Caco-2 (cell line): ENCODE measurements around the gene PFKFB4. TPM values are rescaled to one million over a fixed set of nuclear protein-coding genes. Genes with fewer than 3 reads are reported as not detected.

Experiments
- BruUV-seq: library from RNA; stranded (reverse); fragments of 400-500 nt; replicated peaks from 2 replicates; lab custom pipeline; 2021; lab: Mats Ljungman, UMichigan
- CTCF ChIA-PET: fragments of 300-600 bp; sonication (Branson Sonifier 250); formaldehyde crosslinking; loops from one replicate; lab custom pipeline; 2022; ENCODE audit warnings: antibody characterized with exemption; lab: Charles Lee
- POLR2A ChIA-PET: fragments of 300-600 bp; sonication (Branson Sonifier 250); formaldehyde crosslinking; loops from one replicate; lab custom pipeline; 2022; ENCODE audit warnings: antibody characterized with exemption; lab: Charles Lee
- DNase-seq, 2 experiments: peaks; one replicate each; pipeline versions ENCODE4 v3.0.0 to v3.0.0-alpha.2; 2020 to 2022
- H3K27me3 ChIP-seq: replicated peaks from 2 replicates; pipeline ENCODE4 v1.6.0; 2011; ENCODE audit warnings: low read length; ENCODE audit not compliant: control insufficient read depth, insufficient read depth
- H3K36me3 ChIP-seq: 2 replicates; pipeline ENCODE4 v1.5.1; 2011; ENCODE audit warnings: low read length; ENCODE audit not compliant: control insufficient read depth, insufficient read depth
- H3K4me1 ChIP-seq: fragments of 250-450 bp; sonication (Bioruptor Pico); 2 replicates; pipeline ENCODE4 v1.5.1; 2020; ENCODE audit warnings: mild to moderate bottlenecking
- H3K4me3 ChIP-seq: 2 replicates; pipeline ENCODE4 v1.5.1; 2011; ENCODE audit warnings: low read depth, mild to moderate bottlenecking, control low read depth, low read length
- H3K9me3 ChIP-seq: fragments of 250-450 bp; sonication (Bioruptor Pico); 2 replicates; pipeline ENCODE4 v1.5.1; 2020; ENCODE audit warnings: mild to moderate bottlenecking, moderate library complexity
- H3K27ac Mint-ChIP-seq: one replicate; pipeline ENCODE4 v1.8.0; 2022; ENCODE audit warnings: mixed read lengths; ENCODE audit not compliant: unreplicated experiment
- H3K27me3 Mint-ChIP-seq: one replicate; pipeline ENCODE4 v1.8.0; 2022; ENCODE audit warnings: mixed read lengths; ENCODE audit not compliant: insufficient read depth, unreplicated experiment
- H3K36me3 Mint-ChIP-seq: one replicate; pipeline ENCODE4 v1.8.0; 2022; ENCODE audit warnings: mild to moderate bottlenecking, mixed read lengths; ENCODE audit not compliant: insufficient read depth, unreplicated experiment
- H3K4me1 Mint-ChIP-seq: one replicate; pipeline ENCODE4 v1.8.0; 2022; ENCODE audit warnings: low read depth, mixed read lengths; ENCODE audit not compliant: unreplicated experiment
- H3K4me3 Mint-ChIP-seq: one replicate; pipeline ENCODE4 v1.8.0; 2022; ENCODE audit warnings: mild to moderate bottlenecking, moderate library complexity, mixed read lengths; ENCODE audit not compliant: unreplicated experiment
- H3K9me3 Mint-ChIP-seq: one replicate; pipeline ENCODE4 v1.8.0; 2022; ENCODE audit warnings: mixed read lengths; ENCODE audit not compliant: unreplicated experiment
- CTCF ChIP-seq, 2 experiments: fragments of 200-600 bp in 1 of 2; IDR thresholded peaks; 1 replicate in 1 of 2; 2 replicates in 1 of 2; pipeline versions ENCODE4 v1.5.1 to v1.8.0; 2011 to 2022; ENCODE audit warnings: antibody characterized with exemption in 1 of 2, control low read depth in 1 of 2, inconsistent platforms in 1 of 2, low read depth in 1 of 2, low read length in 1 of 2, mild to moderate bottlenecking in 1 of 2, moderate library complexity in 1 of 2; ENCODE audit not compliant: insufficient read depth in 1 of 2, severe bottlenecking in 1 of 2, unreplicated experiment in 1 of 2
- intact Hi-C: fragments of 100-400 bp; cut with micrococcal nuclease; formaldehyde crosslinking; loops from one replicate; pipeline ENCODE4 v1.10.0; 2022; ENCODE audit not compliant: unreplicated experiment
- total RNA-seq: library from RNA; stranded (reverse); gene quantifications from 2 replicates; pipeline ENCODE4 v1.2.3, GENCODE V29; 2022

The PFKFB4 gene
- total RNA-seq, 1 experiment from 2014 or later = 11.2 TPM

- no peak overlapping the region for H3K4me3 ChIP-seq
- H3K27me3 ChIP-seq = no peaks in the 10 kb centered on the region
- Mint-ChIP-seq H3K36me3 (no peaks in the 10 kb centered on the region), H3K27ac (no peak overlapping the region), H3K4me1 (no peaks in the 10 kb centered on the region), H3K27me3 (no peaks in the 10 kb centered on the region), H3K4me3 (no peak overlapping the region), H3K9me3 (no peaks in the 10 kb centered on the region)
- ChIA-PET POLR2A (no interaction called here), CTCF (no interaction called here)
- DNase-seq = no peak
- no peak for TF ChIP-seq CTCF (IDR thresholded peaks at IDR 0.05; ENCODE audit: insufficient read depth in 1 of 2, low read depth in 1 of 2, low read length in 1 of 2, severe bottlenecking in 1 of 2, unreplicated experiment in 1 of 2)
- H3K36me3 ChIP-seq = no peaks in the 10 kb centered on the region
- H3K9me3 ChIP-seq = no peaks in the 10 kb centered on the region
- H3K4me1 ChIP-seq = no peaks in the 10 kb centered on the region
- intact Hi-C loops = no loop called here
- no TSS peak for BruUV-seq
Observed at GRCh38 chr3:48565591-48566400, 9.2 kb upstream of the PFKFB4 start.

GRCh38 chr3:48565186-48565585 is 8.6 kb upstream of the PFKFB4 start:
- no peak for DNase-seq
- Histone ChIP-seq H3K27me3 (no peaks in the 10 kb centered on the region), H3K9me3 (no peaks in the 10 kb centered on the region), H3K36me3 (no peaks in the 10 kb centered on the region), H3K4me1 (no peaks in the 10 kb centered on the region), H3K4me3 (no peak overlapping the region)
- CTCF ChIA-PET = no interaction called here
- no TSS peak for BruUV-seq
- intact Hi-C loops = no loop called here
- POLR2A ChIA-PET = no interaction called here
- Mint-ChIP-seq H3K4me3 (no peak overlapping the region), H3K27me3 (no peaks in the 10 kb centered on the region), H3K9me3 (no peaks in the 10 kb centered on the region), H3K36me3 (no peaks in the 10 kb centered on the region), H3K27ac (no peak overlapping the region), H3K4me1 (no peaks in the 10 kb centered on the region)
- TF ChIP-seq CTCF (IDR thresholded peaks at IDR 0.05; ENCODE audit: insufficient read depth in 1 of 2, low read depth in 1 of 2, low read length in 1 of 2, severe bottlenecking in 1 of 2, unreplicated experiment in 1 of 2) = no peak

GRCh38 chr3:48564667-48565066 is 8.1 kb upstream of the PFKFB4 start:
- Histone ChIP-seq H3K4me3 (no peak overlapping the region), H3K27me3 (no peaks in the 10 kb centered on the region), H3K9me3 (no peaks in the 10 kb centered on the region), H3K4me1 (no peaks in the 10 kb centered on the region), H3K36me3 (no peaks in the 10 kb centered on the region)
- no peak for DNase-seq
- no TSS peak for BruUV-seq
- TF ChIP-seq CTCF (IDR thresholded peaks at IDR 0.05; ENCODE audit: insufficient read depth in 1 of 2, low read depth in 1 of 2, low read length in 1 of 2, severe bottlenecking in 1 of 2, unreplicated experiment in 1 of 2) = no peak
- Mint-ChIP-seq H3K4me1 (no peaks in the 10 kb centered on the region), H3K36me3 (no peaks in the 10 kb centered on the region), H3K27me3 (no peaks in the 10 kb centered on the region), H3K27ac (no peak overlapping the region), H3K4me3 (no peak overlapping the region), H3K9me3 (no peaks in the 10 kb centered on the region)
- ChIA-PET CTCF (no interaction called here), POLR2A (no interaction called here)
- intact Hi-C loops = no loop called here
